ENCODE measurements around the gene MYO7B. TPM values are rescaled to one million over a fixed set of nuclear protein-coding genes. Genes with fewer than 3 reads are reported as not detected.
A peak's percentile ranks its signal among the peaks of the same experiment; 100 is the strongest.

The MYO7B gene
- total RNA-seq, 1 donor from 2014 or later: 5.2 TPM

- no peaks in the 10 kb centered on the region for H3K27me3 ChIP-seq (ENCODE audit: low read depth)
- intact Hi-C loops (cut with DNase I): no loop called here
- H3K4me1 ChIP-seq: peaks cover 69% of the 10 kb centered on the region
Measured at GRCh38 chr2:127651971-127652550, 116.6 kb downstream of the MYO7B start.

GRCh38 chr2:127652786-127653357 is 117.4 kb downstream of the MYO7B start:
- TF ChIP-seq, protein P1, sequence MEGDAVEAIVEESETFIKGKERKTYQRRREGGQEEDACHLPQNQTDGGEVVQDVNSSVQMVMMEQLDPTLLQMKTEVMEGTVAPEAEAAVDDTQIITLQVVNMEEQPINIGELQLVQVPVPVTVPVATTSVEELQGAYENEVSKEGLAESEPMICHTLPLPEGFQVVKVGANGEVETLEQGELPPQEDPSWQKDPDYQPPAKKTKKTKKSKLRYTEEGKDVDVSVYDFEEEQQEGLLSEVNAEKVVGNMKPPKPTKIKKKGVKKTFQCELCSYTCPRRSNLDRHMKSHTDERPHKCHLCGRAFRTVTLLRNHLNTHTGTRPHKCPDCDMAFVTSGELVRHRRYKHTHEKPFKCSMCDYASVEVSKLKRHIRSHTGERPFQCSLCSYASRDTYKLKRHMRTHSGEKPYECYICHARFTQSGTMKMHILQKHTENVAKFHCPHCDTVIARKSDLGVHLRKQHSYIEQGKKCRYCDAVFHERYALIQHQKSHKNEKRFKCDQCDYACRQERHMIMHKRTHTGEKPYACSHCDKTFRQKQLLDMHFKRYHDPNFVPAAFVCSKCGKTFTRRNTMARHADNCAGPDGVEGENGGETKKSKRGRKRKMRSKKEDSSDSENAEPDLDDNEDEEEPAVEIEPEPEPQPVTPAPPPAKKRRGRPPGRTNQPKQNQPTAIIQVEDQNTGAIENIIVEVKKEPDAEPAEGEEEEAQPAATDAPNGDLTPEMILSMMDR (IDR thresholded peaks at IDR 0.05): no peak

More at GRCh38 chr2:127651971-127652550, 116.6 kb downstream of the MYO7B start:
- peak; percentile 49 for DNase-seq
- peaks cover 37% of the 10 kb centered on the region for H3K36me3 ChIP-seq
- ATAC-seq: no peak
- TF ChIP-seq, protein P1 (IDR thresholded peaks at IDR 0.05): no peak
- H3K4me3 ChIP-seq: no peak overlapping the region
- no peaks in the 10 kb centered on the region for H3K9me3 ChIP-seq
- H3K27ac ChIP-seq: no peak overlapping the region

GRCh38 chr2:127653421-127654083 is 118.1 kb downstream of the MYO7B start:
- intact Hi-C loops (cut with DNase I): no loop called here
- TF ChIP-seq, protein P1 (IDR thresholded peaks at IDR 0.05): no peak
- ATAC-seq: no peak
- no peaks in the 10 kb centered on the region for H3K27me3 ChIP-seq (ENCODE audit: low read depth)
- H3K4me3 ChIP-seq: no peak overlapping the region
- peak; percentile 34 for DNase-seq
- peaks cover 71% of the 10 kb centered on the region for H3K4me1 ChIP-seq
- peak overlapping the region; percentile 50 for H3K27ac ChIP-seq
- H3K9me3 ChIP-seq: no peaks in the 10 kb centered on the region
- H3K36me3 ChIP-seq: peaks cover 46% of the 10 kb centered on the region

More at GRCh38 chr2:127652786-127653357, 117.4 kb downstream of the MYO7B start:
- peak; percentile 29 for DNase-seq
- H3K4me3 ChIP-seq: no peak overlapping the region
- H3K9me3 ChIP-seq: no peaks in the 10 kb centered on the region
- peak overlapping the region; percentile 50 for H3K27ac ChIP-seq
- peaks cover 45% of the 10 kb centered on the region for H3K36me3 ChIP-seq
- H3K4me1 ChIP-seq: peaks cover 69% of the 10 kb centered on the region
- no peaks in the 10 kb centered on the region for H3K27me3 ChIP-seq (ENCODE audit: low read depth)
- no peak for ATAC-seq
- intact Hi-C loops (cut with DNase I): no loop called here

- TF ChIP-seq, protein P1 (IDR thresholded peaks at IDR 0.05): no peak
- ATAC-seq (no peak), DNase-seq (peak; percentile 38)
- intact Hi-C loops (cut with DNase I): no loop called here
- peaks cover 46% of the 10 kb centered on the region for H3K36me3 ChIP-seq
- no peaks in the 10 kb centered on the region for H3K9me3 ChIP-seq
- no peak overlapping the region for H3K4me3 ChIP-seq
- H3K27ac ChIP-seq: no peak overlapping the region
- H3K27me3 ChIP-seq (ENCODE audit: low read depth): no peaks in the 10 kb centered on the region
- H3K4me1 ChIP-seq: peaks cover 75% of the 10 kb centered on the region
Measured at GRCh38 chr2:127654084-127654837, 118.8 kb downstream of the MYO7B start.

- H3K4me1 ChIP-seq: peaks cover 73% of the 10 kb centered on the region
Measured at GRCh38 chr2:127654838-127655175, 119.3 kb downstream of the MYO7B start.

More at GRCh38 chr2:127654838-127655175, 119.3 kb downstream of the MYO7B start:
- H3K27ac ChIP-seq: peak overlapping the region; percentile 65
- TF ChIP-seq, protein P1 (IDR thresholded peaks at IDR 0.05): no peak
- ATAC-seq (no peak), DNase-seq (peak; percentile 32)
- no peak overlapping the region for H3K4me3 ChIP-seq
- no peaks in the 10 kb centered on the region for H3K9me3 ChIP-seq
- H3K36me3 ChIP-seq: peaks cover 46% of the 10 kb centered on the region
- H3K27me3 ChIP-seq (ENCODE audit: low read depth): no peaks in the 10 kb centered on the region
- intact Hi-C loops (cut with DNase I): no loop called here
